ENCODE measurements around the gene DENND1B.

DENND1B gene

GRCh38 chr1:197680311-197680710 is 95.0 kb downstream of the DENND1B start:
- no peak for DNase-seq

DNA sequence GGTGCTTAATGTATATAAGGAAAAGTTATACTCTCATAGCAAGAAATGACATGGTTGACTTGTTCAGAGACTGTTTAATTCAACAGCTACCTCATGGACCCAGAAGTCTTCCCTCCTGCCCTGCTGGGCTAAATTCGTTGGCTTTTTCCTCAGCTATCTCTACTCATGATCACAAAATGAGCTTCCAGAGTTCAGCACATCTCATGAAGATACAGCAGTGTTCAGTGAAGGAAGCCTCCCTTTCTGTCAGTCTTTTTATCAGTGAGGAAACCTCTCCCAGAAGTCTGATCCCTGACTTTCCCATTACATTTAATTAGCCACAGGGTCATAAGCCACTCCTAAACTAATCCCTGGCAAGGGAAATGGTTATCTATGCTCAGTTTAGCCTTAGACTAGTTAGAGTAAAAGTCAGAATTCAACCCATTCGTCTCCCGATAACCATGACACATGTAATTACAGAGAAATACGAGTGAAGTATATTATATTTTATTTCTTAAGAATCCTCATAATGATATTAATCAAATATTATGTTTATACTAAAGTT is 97.5 kb downstream of the DENND1B start:
- DNase-seq, result no peak

- no peak for DNase-seq
Observed at GRCh38 chr1:197677313-197677712, 98.0 kb downstream of the DENND1B start.

DNA sequence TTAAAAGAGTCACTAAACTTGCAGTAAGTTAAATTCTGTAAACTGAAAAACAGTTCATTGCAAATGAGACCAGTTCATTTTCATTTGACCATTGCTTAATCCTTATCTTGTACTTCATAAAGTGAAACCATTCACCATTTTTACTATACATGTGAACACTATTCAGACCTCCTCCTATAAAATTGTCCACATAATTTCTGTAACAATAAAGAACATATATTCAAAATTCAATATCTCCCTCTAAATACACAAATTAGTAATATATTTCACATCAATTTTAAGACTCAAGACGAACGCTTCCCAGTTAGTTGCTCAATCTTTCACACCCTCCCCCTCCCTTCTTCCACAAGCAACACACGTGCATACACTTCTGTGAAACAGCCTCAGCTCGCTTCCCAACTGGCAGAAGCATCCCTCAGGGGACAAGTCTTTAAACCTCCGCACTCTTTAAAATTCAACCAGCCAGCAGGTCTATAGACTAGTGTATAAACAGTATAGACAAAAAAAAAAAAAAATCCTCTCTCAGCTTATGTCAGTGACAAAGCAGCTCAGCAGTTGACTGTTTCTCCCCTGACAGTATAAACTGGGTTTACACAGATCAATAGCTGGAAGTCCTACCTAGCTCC is 99.6 kb downstream of the DENND1B start:
- no peak for DNase-seq

- no peak for DNase-seq
Observed at GRCh38 chr1:197674286-197674685, 101.0 kb downstream of the DENND1B start.

GRCh38 chr1:197673292-197673691 is 102.0 kb downstream of the DENND1B start:
- no peak for DNase-seq

GRCh38 chr1:197672347-197672746 is 102.9 kb downstream of the DENND1B start:
- DNase-seq, result no peak

DNA sequence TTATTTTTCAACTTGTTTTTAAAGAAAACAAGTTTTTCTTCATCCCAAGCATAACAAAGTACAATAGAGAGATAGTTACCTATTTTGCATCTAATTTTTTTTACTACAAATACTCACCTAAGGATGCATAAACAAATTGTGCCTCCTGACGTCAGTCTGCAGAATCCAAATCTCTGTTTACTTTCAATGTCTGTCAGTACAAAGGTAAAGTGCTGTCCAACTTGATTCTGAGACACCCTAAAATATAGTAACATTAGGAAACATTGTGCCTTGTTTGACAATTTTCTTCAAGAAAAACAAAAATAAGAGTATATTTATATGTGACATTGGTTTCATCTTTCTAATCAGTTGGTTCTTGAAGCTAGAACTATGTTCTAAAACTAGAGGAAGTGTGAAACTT is 103.4 kb downstream of the DENND1B start:
- DNase-seq, result no peak

DNA sequence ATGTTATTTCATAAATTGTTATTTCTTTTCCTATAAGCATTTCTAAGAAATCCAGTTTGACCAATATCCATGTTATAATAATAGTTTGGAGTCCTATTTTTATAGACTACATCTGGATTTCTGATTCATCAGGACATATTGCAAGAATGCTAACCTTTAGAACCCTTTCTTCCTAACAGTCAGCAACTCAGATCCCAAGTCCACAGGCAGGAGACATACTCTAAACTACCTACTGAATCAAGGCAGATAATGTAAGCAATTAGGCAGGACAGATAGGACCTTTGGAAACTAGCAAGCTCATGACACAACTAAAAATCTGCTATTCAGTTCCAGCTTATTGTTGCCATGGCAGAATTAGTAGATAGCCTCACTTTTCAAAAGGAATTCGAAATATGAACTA is 104.1 kb downstream of the DENND1B start:
- no peak for DNase-seq

DNA sequence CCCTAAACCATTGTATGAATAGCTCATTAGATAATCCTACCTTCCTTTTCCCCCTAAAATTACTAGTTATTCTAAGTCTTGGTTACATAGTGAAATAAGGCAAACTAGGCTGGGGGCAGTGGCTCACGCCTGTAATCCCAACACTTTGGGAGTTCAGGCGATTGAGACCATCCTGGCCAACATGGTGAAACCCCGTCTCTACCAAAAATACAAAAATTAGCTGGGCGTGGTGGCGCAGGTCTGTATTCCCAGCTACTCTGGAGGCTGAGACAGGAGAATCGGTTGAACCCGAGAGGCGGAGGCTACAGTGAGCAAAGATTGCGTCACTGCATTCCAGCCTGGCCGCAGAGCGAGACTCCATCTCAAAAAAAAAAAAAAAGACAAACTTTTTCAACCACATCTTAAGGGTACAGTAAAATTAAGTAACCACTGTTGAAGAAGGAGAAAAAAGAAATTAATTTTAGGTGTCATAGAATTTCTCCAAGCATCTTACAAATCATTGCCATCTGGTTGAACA is 108.5 kb downstream of the DENND1B start:
- DNase-seq, result no peak

GRCh38 chr1:197664391-197664790 is 110.9 kb downstream of the DENND1B start:
- no peak for DNase-seq

DNA sequence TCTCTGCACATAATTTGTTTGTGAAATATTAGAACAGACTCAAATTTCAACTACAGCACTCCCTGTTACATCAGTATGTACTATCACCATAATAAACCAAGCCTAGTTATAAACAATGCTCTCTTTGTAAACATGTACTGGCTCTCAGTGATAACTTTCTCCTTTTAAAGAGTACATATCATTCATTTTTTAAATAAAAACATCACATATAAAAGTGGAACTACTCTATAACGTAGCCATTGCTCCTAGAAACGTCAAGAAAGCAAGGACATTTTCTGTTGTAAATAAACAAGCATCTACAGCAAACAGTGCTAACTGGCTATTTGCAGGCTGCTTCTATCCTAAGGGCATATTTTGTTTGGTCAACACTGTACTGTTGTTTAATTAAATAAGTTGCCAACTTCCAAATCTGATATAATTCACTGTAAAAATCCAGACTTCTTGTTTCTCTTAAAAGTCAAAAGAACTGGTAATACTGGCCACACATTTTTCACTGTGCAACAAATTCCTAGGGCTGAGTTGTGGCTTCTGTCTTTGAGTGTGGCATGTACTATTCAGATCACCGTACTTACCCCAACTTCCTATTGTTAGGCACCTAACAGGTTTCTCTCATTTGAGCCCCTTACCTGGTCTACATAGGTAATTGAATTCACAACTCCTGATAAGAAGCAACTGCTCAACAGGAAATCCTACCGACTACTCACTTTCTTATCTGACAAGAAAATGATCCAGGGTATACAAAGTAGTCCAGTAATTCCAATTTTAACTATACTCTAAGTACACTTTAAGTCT is 111.9 kb downstream of the DENND1B start:
- no peak for DNase-seq

GRCh38 chr1:197660389-197660788 is 114.9 kb downstream of the DENND1B start:
- no peak for DNase-seq

GRCh38 chr1:197659171-197659570 is 116.1 kb downstream of the DENND1B start:
- no peak for DNase-seq

GRCh38 chr1:197649188-197649587 is 126.1 kb downstream of the DENND1B start:
- no peak for DNase-seq

- DNase-seq, result no peak
Observed at GRCh38 chr1:197638316-197638715, 137.0 kb downstream of the DENND1B start.

DNA sequence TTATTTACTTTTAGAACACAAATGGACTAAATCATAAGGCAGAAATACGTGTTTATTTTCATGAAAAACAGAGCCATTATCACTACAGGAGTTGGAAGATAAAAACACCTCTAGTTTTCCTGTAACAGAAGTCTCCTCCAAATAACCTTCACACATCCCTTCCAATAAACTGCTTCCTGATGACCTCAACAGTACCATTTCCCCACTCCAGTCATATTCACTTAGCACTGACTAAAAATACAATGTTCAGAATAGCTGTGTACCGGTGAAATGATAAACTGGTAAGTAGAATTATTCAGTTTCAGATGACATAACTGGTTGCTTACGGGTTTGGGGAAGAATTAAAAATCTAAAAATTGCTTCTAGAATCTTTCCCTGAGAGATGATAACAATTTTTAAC is 137.9 kb downstream of the DENND1B start:
- no peak for DNase-seq

GRCh38 chr1:197633447-197634078 is 141.7 kb downstream of the DENND1B start:
- no peak for DNase-seq

GRCh38 chr1:197632651-197633050 is 142.6 kb downstream of the DENND1B start:
- no peak for DNase-seq

DNA sequence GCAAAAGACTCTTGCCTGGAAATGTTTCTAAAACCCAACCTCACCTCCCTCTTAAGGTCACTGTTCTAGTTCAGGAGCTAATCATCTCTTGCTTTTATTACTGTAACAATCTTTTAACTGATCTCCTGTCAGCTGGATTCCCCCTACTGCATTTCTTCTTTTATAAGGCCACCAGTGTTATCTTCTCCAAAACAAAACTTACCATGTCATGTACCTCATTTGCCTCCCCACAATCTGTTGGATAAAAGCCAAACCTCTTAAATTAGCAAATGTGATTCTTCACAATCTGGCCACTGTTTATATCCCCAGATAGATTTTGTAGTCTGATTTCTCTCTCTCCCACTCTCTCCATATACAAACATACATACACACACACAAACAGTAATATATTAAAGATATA is 143.3 kb downstream of the DENND1B start:
- no peak for DNase-seq

GRCh38 chr1:197622371-197622770 is 152.9 kb downstream of the DENND1B start:
- DNase-seq, result no peak

DNA sequence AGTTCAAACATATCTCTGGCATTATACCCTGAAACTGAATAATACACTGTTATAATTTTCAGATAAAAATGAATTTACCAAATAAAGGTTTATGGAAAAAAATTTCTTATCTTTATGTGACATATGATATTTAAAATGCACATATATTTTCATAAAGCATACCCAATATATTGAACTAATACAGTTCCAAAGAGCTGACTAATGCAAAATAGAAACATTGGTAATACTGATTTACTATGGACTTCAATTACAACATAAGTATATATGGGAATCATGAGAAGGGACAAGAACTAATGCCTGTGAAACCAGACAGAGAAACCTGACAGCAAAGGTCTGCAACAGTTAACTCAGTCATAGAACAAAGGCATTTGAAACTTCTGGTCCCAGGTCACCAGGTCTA is 153.5 kb downstream of the DENND1B start:
- DNase-seq, result no peak

DNA sequence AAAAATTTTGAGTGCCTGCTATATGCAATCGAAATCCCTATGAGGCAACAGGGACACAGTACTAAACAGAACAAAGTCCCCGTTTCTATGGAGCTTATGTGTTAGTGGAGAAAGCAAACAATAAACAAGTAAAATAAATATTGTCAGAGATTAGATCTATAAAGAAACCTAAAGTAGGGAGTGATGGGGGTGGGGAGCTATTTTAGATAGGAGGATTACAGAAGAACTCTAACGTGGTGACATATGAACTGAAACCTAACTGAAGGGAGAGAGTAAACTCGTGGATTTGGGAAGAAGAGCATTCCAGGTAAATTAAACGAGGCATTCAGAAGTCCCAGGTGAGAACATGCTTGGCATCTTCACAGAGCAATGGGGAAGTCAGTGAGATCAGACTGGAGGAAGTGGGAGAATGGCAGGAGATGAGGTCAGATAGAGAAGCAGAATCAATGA is 154.5 kb downstream of the DENND1B start:
- no peak for DNase-seq
